CD4-positive, alpha-beta T cell (primary cell): ENCODE data around the gene PLA2G5. TPM values are rescaled to one million over a fixed set of nuclear protein-coding genes. Genes with fewer than 3 reads are reported as not detected.
A peak's percentile ranks its signal among the peaks of the same experiment; 100 is the strongest.

ENCODE experiments used
- ATAC-seq: fragments of 200-7000 bp; cut with Tn5 transposase; one replicate; pipeline ENCODE4 v1.10.0; 2022; ENCODE audit warnings: mild to moderate bottlenecking; ENCODE audit not compliant: poor library complexity
- CTCF ChIA-PET: fragments of 350-600 bp; sonication (Branson Sonifier 250); formaldehyde crosslinking; loops from one replicate; lab custom pipeline; 2021; ENCODE audit warnings: antibody characterized with exemption, inconsistent platforms; lab: Charles Lee
- POLR2A ChIA-PET: fragments of 350-600 bp; sonication (Branson Sonifier 250); formaldehyde crosslinking; loops from one replicate; lab custom pipeline; 2021; ENCODE audit warnings: antibody characterized with exemption, inconsistent platforms; lab: Charles Lee
- DNase-seq, 14 experiments: peaks; one replicate each; pipeline ENCODE4 v3.0.0-alpha.2; 2013 to 2020; ENCODE audit warnings: mixed read lengths in 2 of 14
- H3K27ac ChIP-seq, 2 donors: one replicate each; pipeline versions ENCODE4 v1.5.1 to v1.7.0; 2013; ENCODE audit warnings: low read length in 2 of 2, low read depth in 1 of 2, mild to moderate bottlenecking in 1 of 2
- H3K27me3 ChIP-seq, 2 experiments: 1 replicate in 1 of 2; 2 replicates in 1 of 2; pipeline versions ENCODE4 v1.6.1 to v1.7.0; 2013; ENCODE audit warnings: low read length in 2 of 2, control low read depth in 1 of 2, mild to moderate bottlenecking in 1 of 2, moderate library complexity in 1 of 2; ENCODE audit not compliant: insufficient read depth in 2 of 2, control insufficient read depth in 1 of 2
- H3K36me3 ChIP-seq: one replicate; pipeline ENCODE4 v1.6.1; 2013; ENCODE audit warnings: low read length, control low read depth; ENCODE audit not compliant: insufficient read depth
- H3K4me1 ChIP-seq: one replicate; pipeline ENCODE4 v1.6.1; 2013; ENCODE audit warnings: low read length, control low read depth; ENCODE audit not compliant: insufficient read depth
- H3K4me3 ChIP-seq: one replicate; pipeline ENCODE4 v1.5.1; 2013; ENCODE audit warnings: mild to moderate bottlenecking, low read length, moderate library complexity
- H3K9me3 ChIP-seq, 2 experiments: 1 replicate in 1 of 2; 2 replicates in 1 of 2; pipeline versions ENCODE4 v1.6.1 to v1.7.0; 2013; ENCODE audit warnings: low read length in 2 of 2, mild to moderate bottlenecking in 2 of 2, control low read depth in 1 of 2, moderate library complexity in 1 of 2; ENCODE audit not compliant: control insufficient read depth in 1 of 2, insufficient read depth in 1 of 2
- H3K27ac Mint-ChIP-seq: one replicate; pipeline ENCODE4 v1.8.0; 2020; ENCODE audit warnings: mixed read lengths
- H3K27me3 Mint-ChIP-seq: one replicate; pipeline ENCODE4 v1.8.0; 2021; ENCODE audit warnings: mixed read lengths
- H3K36me3 Mint-ChIP-seq: one replicate; pipeline ENCODE4 v1.8.0; 2021; ENCODE audit warnings: low read depth, mixed read lengths
- H3K4me1 Mint-ChIP-seq: one replicate; pipeline ENCODE4 v1.8.0; 2021; ENCODE audit warnings: low read depth, mixed read lengths
- H3K4me3 Mint-ChIP-seq: one replicate; pipeline ENCODE4 v1.8.0; 2020; ENCODE audit warnings: mild to moderate bottlenecking, mixed read lengths
- H3K9me3 Mint-ChIP-seq: one replicate; pipeline ENCODE4 v1.8.0; 2020; ENCODE audit warnings: mixed read lengths
- intact Hi-C, 2 experiments: fragments of 100-400 bp; cut with DNase I in 1 of 2; cut with micrococcal nuclease in 1 of 2; formaldehyde crosslinking; loops; one replicate each; pipeline versions ENCODE4 v1.15.1 to v1.9.0; 2023 to 2025; cut with DNase I, micrococcal nuclease
- total RNA-seq, 174 experiments: library from RNA in 2 of 174; stranded (reverse) in 2 of 174; gene quantifications; one replicate each; pipeline ENCODE4 v1.2.3 and lab custom pipeline; 2021 to 2026
- TF ChIP-seq, protein P1 (sequence below): fragments of 200-600 bp; IDR thresholded peaks from one replicate; pipeline ENCODE4 v1.8.0; 2022; ENCODE audit warnings: antibody characterized with exemption, mild to moderate bottlenecking

PLA2G5 gene
- total RNA-seq, 2 experiments from 2014 or later, result not detected

GRCh38 chr1:20035114-20035513 lies 34.9 kb upstream of the PLA2G5 start:
- H3K36me3 ChIP-seq, result no peaks in the 10 kb centered on the region
- POLR2A ChIA-PET, result no interaction called here
- no peak overlapping the region for H3K27ac ChIP-seq
- peaks cover 16% of the 10 kb centered on the region for H3K4me1 Mint-ChIP-seq
- H3K27me3 Mint-ChIP-seq, result peaks cover 19% of the 10 kb centered on the region
- no peak for DNase-seq
- TF ChIP-seq, protein P1, sequence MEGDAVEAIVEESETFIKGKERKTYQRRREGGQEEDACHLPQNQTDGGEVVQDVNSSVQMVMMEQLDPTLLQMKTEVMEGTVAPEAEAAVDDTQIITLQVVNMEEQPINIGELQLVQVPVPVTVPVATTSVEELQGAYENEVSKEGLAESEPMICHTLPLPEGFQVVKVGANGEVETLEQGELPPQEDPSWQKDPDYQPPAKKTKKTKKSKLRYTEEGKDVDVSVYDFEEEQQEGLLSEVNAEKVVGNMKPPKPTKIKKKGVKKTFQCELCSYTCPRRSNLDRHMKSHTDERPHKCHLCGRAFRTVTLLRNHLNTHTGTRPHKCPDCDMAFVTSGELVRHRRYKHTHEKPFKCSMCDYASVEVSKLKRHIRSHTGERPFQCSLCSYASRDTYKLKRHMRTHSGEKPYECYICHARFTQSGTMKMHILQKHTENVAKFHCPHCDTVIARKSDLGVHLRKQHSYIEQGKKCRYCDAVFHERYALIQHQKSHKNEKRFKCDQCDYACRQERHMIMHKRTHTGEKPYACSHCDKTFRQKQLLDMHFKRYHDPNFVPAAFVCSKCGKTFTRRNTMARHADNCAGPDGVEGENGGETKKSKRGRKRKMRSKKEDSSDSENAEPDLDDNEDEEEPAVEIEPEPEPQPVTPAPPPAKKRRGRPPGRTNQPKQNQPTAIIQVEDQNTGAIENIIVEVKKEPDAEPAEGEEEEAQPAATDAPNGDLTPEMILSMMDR, result no peak
- no peak for ATAC-seq
- no peaks in the 10 kb centered on the region for H3K27me3 ChIP-seq
- no peak overlapping the region for H3K4me3 Mint-ChIP-seq
- peaks cover 10% of the 10 kb centered on the region for H3K9me3 Mint-ChIP-seq
- intact Hi-C loops, result no loop called here
- peaks cover 15% of the 10 kb centered on the region for H3K4me1 ChIP-seq
- H3K36me3 Mint-ChIP-seq, result no peaks in the 10 kb centered on the region
- peaks cover 12 to 14% of the 10 kb centered on the region in 2 experiments for H3K9me3 ChIP-seq
- H3K27ac Mint-ChIP-seq, result no peak overlapping the region
- CTCF ChIA-PET, result no interaction called here
- no peak overlapping the region for H3K4me3 ChIP-seq

DNA sequence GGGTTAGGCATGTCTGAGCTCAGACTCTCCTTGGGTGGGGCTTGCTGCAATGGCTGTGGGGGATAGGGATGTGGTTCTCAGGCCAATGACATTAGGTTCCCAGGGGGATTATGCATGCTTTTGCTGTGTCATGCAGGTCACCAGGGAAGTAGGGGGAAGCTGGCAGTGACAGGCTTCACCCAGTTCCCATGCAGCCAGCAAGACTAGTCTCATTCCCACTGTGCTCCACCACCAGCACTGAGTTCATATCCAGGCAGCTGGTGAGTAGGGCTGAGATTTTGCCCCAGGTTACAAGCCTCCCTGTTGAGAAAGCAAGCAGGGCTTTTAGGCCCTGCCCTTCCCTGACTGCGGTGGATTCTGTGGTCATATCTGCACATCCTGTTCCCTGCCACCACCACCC lies 32.1 kb upstream of the PLA2G5 start:
- Histone ChIP-seq H3K27ac (no peak overlapping the region), H3K9me3 (peaks cover 12 to 14% of the 10 kb centered on the region in 2 experiments), H3K27me3 (no peaks in the 10 kb centered on the region), H3K4me3 (no peak overlapping the region), H3K4me1 (peaks cover 15% of the 10 kb centered on the region), H3K36me3 (no peaks in the 10 kb centered on the region)
- H3K9me3 Mint-ChIP-seq, result peaks cover 10% of the 10 kb centered on the region
- H3K27ac Mint-ChIP-seq, result no peak overlapping the region
- peaks cover 16% of the 10 kb centered on the region for H3K4me1 Mint-ChIP-seq
- ATAC-seq (no peak), DNase-seq (peak in 1 of 14 experiments; percentile 19)
- intact Hi-C loops, result no loop called here
- peaks cover 16% of the 10 kb centered on the region for H3K27me3 Mint-ChIP-seq
- TF ChIP-seq, protein P1, result no peak
- H3K4me3 Mint-ChIP-seq, result no peak overlapping the region
- CTCF ChIA-PET, result no interaction called here
- POLR2A ChIA-PET, result no interaction called here
- H3K36me3 Mint-ChIP-seq, result no peaks in the 10 kb centered on the region

- Histone ChIP-seq H3K9me3 (peaks cover 4 to 7% of the 10 kb centered on the region in 2 experiments), H3K36me3 (no peaks in the 10 kb centered on the region), H3K4me1 (no peaks in the 10 kb centered on the region), H3K27ac (no peak overlapping the region), H3K27me3 (no peaks in the 10 kb centered on the region), H3K4me3 (no peak overlapping the region)
- Mint-ChIP-seq H3K9me3 (peaks cover 8% of the 10 kb centered on the region), H3K36me3 (no peaks in the 10 kb centered on the region), H3K4me1 (no peaks in the 10 kb centered on the region), H3K27ac (no peak overlapping the region), H3K4me3 (no peak overlapping the region), H3K27me3 (peaks cover 6% of the 10 kb centered on the region)
- POLR2A ChIA-PET, result no interaction called here
- TF ChIP-seq, protein P1, result no peak
- no peak for DNase-seq
- no peak for ATAC-seq
- intact Hi-C loops, result loop anchor here in 1 of 2 experiments (10.0 kb wide), 1 partner anchor 382 kb away; the partner anchor contains the start of gene HTR6
- CTCF ChIA-PET, result no interaction called here
These were observed 22.9 kb upstream of the PLA2G5 start for GRCh38 chr1:20047096-20047495.
